Putamen (tissue), 1 donor: ENCODE data around the gene GUCY2D.

Experiments used
- DNase-seq: peaks from one replicate; pipeline ENCODE4 v3.0.0-alpha.2; 2016; ENCODE audit warnings: low spot score

The GUCY2D gene

DNA sequence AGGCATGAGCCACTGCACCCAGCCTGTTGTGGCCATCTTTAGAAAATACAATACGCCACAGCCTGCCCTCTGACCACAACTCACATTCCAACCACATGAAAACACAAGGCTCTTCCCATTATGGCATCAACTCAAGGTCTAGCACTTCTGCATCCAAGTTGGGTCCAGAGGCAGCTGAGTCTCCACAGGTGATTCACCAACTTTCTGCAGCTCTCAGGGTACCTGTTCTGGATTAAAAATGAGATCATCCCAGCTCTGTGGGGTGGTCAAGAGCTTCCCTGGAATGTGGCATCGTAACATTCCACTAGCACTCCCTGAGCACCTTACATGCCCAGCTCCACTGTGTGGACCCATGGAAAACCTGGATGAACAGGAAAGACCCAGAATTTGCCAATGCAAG lies 9.9 kb upstream of the GUCY2D start:
- no peak for DNase-seq

DNA sequence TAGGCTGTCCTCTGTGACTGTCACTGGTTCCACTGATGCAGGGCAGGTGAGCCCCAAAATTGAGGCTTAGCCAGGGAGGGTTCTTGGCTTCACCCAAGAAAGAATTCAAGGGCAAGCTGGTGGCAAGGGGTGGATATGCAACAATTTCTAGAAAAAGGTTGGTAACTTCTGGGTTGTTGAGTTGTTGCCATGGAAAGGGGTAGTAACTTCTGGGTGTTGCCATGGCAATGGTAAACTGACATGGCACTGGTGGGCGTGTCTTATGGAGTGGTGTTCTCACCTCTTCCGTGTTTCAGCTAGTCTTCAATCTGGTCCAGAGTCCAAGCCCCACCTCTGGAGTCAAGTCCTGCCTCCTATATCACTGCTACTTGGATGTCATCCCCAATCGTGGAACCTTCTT lies 9.5 kb upstream of the GUCY2D start:
- DNase-seq: no peak

DNA sequence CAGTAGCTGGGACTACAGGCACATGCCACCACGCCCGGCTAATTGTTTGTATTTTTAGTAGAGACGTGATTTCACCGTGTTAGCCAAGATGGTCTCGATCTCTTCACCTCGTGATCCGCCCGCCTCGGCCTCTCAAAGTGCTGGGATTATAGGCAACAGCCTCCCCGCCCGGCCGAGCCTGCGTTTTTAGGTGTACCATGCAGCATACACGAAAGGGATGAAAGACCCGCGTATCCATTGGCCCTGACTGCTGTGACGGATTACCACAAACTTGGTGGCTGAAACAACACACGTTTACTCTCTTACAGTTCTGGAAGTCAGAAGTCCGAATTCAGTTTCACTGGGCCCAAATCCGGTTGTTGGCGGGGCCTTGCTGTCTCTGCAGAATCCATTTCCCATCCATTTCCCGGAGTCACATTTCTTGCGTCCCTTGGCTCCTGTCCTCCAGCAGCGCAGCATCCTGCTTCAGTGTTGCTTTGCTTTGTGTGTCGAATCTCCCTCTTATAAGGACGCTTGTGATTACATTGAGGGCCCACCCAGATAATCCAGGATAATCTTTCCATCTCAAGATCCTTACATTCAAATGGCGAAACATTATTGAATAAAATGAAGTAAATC lies 8.3 kb upstream of the GUCY2D start:
- no peak for DNase-seq

DNA sequence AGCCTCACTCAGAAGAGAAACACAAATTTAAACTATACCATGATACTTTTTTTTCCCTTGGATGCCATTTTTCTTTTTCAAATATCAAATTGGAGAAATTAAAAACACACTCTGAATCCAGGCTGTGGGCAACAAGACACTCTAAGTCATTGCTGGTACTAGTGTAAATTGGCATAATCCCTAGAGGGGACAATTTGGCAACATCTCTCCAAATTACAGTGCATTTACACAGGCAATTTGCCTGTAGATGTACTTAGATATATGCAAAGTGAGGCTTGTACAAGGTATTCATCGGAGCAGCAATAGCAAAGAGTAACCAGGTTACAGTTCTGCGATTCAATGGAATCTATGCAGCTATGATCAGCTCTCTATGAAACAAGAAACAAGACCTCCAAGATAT lies 6.7 kb upstream of the GUCY2D start:
- DNase-seq: no peak

DNA sequence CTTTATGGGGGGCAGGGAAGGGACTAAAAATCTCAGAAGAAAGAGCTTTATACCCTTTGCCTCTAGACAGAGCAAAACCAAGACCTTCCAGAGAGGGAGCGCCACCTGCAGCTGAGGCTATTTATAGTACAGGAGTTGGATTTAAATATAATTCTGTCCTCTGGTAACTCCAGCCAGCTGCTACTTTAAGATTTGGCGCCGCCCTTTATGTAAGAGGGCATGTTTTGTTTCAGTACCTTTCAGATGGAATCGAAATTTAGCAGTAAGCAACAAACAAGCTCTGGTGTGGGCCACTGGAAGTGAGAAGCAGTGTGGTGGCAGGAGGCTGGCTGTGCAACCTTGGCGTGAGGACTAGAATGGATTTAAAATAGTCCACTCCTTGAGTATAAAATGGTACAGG lies 5.2 kb upstream of the GUCY2D start:
- DNase-seq: no peak

DNA sequence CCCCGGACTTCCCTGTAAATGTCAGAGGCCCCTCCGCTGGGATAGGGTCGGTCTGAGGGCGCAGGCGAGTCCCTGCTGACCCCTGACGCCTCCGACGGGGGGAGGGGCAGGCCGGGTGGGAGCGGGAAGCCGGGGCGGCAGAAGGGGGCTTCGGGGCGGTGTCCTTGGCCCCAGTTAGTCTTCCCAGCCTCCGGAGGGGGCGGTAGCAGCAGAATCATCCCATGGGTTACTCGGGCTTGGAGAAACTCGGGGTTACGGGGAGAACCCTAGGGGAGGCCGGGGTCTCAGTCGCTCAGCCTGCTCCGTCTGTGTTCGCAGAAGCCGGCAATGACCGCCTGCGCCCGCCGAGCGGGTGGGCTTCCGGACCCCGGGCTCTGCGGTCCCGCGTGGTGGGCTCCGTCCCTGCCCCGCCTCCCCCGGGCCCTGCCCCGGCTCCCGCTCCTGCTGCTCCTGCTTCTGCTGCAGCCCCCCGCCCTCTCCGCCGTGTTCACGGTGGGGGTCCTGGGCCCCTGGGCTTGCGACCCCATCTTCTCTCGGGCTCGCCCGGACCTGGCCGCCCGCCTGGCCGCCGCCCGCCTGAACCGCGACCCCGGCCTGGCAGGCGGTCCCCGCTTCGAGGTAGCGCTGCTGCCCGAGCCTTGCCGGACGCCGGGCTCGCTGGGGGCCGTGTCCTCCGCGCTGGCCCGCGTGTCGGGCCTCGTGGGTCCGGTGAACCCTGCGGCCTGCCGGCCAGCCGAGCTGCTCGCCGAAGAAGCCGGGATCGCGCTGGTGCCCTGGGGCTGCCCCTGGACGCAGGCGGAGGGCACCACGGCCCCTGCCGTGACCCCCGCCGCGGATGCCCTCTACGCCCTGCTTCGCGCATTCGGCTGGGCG lies 542 bp downstream of the GUCY2D start:
- DNase-seq: no peak

DNA sequence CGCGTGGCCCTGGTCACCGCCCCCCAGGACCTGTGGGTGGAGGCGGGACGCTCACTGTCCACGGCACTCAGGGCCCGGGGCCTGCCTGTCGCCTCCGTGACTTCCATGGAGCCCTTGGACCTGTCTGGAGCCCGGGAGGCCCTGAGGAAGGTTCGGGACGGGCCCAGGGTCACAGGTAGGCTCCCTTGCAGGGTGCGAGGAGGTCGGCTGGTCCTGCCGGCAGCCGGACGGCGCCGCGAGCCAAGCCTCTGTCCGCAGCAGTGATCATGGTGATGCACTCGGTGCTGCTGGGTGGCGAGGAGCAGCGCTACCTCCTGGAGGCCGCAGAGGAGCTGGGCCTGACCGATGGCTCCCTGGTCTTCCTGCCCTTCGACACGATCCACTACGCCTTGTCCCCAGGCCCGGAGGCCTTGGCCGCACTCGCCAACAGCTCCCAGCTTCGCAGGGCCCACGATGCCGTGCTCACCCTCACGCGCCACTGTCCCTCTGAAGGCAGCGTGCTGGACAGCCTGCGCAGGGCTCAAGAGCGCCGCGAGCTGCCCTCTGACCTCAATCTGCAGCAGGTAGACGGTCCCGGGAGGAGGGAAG lies 1.3 kb downstream of the GUCY2D start:
- no peak for DNase-seq

DNA sequence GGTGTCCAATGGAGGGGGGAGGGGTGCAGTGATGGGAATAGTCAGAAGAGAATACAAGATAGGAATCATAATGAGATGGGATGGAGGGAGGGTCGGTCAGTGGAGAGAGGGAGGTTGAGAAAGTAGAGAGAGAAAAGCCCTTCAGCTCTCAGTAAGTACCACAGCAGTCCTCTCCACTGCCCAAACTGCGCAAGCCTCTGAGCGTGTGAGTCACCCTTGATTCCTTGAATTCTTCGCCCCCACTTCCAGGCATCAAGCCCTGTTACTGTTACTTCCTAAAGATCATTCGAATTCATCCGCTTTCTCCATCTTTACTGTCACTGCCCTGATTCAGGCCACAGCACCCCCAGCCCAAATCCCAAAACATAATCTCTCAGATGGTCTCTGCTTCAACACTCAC lies 2.5 kb downstream of the GUCY2D start:
- DNase-seq: no peak

DNA sequence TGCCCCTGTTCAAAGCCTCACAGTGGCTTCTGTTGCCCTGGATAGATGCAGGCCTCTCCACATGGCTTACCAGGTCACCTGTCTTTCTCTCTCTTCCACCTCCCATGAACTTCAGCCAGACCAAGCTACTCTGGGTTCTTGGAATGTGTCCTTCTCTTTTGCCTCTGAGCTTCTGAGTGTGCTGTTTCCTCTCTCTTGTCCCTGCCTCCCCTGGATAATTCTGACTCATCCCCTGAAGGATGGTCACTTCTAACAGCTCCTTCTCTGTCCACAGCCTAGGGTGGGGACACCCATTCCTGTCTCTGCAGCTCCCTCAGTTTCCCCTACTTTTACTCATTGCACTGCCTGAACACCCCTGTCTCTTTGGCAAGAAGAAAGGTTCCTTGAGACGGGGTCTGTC lies 2.9 kb downstream of the GUCY2D start:
- no peak for DNase-seq

DNA sequence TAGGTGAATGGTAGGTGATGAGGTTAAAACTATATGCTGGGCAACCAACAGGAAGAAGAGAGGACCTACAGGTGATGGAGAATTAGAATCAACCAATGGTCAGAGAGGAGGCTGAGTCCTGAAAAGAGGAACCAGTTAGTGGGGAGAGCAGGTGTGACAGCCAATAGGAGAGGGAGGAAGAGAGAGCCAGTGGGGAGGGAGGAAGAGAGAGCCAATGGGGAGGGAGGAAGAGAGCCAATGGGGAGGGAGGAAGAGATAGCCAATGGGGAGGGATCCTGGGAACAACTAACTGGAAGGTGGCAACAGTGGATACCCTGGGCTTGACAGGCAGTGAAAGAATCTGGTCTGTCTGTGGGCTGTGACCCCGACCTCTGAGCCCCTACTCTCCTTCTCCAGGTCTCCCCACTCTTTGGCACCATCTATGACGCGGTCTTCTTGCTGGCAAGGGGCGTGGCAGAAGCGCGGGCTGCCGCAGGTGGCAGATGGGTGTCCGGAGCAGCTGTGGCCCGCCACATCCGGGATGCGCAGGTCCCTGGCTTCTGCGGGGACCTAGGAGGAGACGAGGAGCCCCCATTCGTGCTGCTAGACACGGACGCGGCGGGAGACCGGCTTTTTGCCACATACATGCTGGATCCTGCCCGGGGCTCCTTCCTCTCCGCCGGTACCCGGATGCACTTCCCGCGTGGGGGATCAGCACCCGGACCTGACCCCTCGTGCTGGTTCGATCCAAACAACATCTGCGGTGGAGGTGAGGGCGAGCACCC lies 3.7 kb downstream of the GUCY2D start:
- no peak for DNase-seq

DNA sequence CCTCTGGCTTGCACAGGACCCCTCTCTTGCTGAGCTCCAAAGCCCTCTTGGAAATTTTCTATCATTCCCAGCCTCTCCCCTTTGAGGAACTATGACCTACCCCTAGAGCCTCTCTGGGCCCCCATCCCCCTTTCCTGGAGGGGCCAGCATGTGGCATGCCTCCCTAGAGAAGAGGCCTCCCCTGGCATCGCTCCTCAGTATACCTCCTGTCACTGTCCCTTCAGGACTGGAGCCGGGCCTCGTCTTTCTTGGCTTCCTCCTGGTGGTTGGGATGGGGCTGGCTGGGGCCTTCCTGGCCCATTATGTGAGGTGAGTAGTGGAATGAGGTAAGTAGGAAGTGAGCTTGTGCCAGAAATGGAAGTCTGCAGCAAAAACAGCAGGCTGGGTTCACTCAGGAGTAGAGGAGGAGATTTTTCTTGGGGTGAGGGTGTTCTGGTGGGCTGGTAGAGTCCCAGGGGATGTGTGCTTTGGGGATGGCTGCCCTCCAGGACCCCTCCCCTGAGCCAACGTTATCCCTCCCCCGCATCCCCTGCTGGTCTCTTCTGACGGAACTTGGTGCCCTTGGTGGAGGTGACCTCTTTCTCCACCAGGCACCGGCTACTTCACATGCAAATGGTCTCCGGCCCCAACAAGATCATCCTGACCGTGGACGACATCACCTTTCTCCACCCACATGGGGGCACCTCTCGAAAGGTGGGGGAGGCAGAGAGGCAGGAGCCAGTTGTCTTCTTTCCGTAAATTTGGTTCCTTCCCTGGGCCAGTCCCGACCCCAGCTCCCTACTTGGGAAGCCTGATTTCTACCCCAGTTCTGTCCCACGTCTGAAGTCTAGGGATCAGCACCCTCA lies 4.6 kb downstream of the GUCY2D start:
- no peak for DNase-seq

DNA sequence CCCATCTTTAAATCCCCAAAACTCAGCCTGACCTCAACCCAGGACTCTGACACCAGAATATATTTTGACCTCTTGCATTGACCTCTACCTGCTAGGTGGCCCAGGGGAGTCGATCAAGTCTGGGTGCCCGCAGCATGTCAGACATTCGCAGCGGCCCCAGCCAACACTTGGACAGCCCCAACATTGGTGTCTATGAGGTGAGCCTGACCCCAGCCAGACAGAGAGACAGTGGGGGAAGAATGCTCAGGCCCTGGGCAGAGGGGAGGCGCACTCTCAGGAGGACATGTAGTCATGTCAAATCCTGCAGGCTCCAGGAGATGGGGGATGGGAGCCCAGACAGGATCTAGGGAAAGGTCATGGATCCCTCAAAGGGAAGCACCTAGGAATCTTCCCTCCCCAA lies 5.4 kb downstream of the GUCY2D start:
- no peak for DNase-seq

DNA sequence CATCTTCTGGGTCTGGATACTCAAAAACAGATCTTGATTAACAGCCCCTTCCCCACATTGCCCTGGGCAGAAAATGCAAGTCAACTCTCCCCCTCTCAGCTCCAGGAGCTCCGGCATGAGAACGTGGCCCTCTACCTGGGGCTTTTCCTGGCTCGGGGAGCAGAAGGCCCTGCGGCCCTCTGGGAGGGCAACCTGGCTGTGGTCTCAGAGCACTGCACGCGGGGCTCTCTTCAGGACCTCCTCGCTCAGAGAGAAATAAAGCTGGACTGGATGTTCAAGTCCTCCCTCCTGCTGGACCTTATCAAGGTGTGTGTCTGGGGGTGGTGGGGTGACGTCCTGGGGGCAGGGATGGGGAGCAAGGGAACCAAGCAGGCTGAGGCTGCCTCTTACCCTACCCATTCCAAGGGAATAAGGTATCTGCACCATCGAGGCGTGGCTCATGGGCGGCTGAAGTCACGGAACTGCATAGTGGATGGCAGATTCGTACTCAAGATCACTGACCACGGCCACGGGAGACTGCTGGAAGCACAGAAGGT lies 9.7 kb downstream of the GUCY2D start:
- no peak for DNase-seq

DNA sequence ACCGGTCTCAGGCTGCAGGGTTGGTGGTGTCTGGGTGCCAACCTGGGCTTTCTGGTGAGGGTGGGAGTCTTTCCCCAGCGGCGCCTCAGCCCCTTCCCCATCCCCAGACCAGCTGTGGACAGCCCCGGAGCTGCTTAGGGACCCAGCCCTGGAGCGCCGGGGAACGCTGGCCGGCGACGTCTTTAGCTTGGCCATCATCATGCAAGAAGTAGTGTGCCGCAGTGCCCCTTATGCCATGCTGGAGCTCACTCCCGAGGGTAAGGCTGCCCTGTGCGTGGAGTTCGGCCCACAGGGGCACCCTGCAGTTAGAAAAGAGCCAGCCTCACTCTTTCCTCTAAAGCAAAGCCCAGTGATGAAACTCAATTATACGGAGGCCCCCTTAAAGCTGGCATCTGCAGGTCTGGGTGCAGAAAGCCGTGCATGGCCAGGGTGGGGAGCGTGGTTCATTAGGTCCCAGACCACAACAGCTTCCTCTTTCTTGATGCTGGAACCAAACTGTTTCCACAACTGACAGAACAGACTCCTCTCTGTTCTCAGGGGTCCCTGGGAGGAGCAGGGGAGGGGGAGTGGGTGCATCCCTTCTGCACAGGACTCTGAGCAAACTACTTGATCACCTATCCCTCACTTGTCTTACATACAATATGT lies 10.7 kb downstream of the GUCY2D start:
- DNase-seq: no peak

DNA sequence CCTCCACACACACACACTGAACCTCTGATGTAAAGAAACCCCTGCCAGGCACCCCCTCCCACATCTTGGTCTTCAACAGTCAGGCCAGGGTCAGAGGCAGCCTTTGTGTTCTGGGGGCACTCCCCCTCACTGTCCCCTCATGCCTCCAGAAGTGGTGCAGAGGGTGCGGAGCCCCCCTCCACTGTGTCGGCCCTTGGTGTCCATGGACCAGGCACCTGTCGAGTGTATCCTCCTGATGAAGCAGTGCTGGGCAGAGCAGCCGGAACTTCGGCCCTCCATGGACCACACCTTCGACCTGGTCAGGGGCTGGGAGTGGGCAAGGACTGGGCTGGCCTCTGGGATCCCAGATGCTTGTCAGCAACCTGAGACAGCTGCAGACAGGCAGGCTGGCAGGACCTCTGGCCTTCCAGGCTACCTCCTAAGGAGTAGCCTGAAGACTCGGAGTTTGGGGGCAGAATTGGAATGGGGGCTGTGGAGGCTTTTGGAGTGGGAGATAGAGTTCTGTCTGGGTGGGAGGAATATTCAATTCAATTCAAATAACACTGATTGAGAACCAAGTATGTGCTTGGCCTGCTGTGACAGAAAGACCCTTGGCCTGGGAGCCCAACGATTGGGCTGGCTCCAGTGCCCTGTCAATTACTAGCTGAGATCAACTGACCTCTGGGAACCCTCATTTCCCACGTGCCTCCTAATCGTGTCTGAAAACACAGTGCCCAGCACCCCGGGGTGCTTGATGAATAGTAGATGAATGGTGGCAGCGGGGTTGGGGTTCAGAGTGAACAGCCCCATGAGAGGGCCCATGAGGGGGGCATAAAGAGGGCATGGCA lies 11.5 kb downstream of the GUCY2D start:
- no peak for DNase-seq

DNA sequence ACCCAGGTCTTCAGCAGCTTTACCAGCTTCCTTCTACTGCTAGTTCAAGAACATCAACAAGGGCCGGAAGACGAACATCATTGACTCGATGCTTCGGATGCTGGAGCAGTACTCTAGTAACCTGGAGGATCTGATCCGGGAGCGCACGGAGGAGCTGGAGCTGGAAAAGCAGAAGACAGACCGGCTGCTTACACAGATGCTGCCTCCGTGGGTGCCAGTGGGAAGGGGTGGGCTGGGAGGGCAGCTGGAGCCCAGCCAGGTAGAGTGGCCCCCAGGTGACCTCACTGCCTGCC lies 12.1 kb downstream of the GUCY2D start:
- DNase-seq: no peak

DNA sequence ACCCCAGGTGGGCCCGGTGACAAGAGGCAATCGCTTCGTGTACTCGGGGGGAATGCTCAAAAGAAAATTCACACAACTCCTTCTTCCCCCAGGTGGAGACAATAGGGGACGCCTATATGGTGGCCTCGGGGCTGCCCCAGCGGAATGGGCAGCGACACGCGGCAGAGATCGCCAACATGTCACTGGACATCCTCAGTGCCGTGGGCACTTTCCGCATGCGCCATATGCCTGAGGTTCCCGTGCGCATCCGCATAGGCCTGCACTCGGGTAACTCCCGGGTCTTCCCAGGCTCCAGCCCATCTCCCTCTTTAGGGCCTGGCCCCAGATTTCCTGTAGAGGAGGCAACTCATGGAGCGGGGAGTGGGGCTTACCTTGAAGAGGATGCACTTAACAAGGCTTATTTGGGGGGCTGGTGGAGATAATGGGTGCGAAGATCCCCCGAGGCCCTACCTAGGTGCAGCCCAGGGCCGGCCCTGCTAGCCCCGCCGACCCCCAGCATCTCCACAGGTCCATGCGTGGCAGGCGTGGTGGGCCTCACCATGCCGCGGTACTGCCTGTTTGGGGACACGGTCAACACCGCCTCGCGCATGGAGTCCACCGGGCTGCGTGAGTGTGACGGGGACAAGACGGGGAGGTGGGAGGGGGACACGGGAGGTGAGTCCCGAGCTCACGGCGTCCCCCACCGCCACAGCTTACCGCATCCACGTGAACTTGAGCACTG lies 13.0 kb downstream of the GUCY2D start:
- DNase-seq: no peak

DNA sequence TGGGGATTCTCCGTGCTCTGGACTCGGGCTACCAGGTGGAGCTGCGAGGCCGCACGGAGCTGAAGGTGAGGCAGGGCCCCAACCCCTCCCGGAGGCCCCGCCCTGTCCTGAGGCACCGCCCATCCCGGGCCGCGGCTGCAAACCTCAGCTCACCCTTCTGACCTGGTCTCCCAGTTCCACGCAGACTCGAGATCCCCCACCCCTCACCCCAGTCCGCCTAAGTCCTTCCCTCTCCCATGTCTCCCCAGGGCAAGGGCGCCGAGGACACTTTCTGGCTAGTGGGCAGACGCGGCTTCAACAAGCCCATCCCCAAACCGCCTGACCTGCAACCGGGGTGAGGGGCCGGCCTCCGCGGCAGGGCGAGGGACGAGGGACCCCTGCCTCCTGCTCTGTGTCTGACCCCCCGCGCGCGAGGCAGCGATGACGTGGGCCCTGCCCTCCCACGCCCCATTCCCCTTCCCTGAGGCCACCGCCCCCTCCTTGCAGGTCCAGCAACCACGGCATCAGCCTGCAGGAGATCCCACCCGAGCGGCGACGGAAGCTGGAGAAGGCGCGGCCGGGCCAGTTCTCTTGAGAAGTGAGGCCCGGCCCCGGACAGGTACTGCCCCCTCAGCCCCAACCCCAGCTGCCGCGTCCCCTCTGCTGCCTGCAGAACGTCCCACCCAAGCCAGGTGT lies 13.7 kb downstream of the GUCY2D start:
- DNase-seq: no peak
